OCI-LY3 (cell line): ENCODE data around the gene CACNA2D1.

ENCODE experiments used
- H2AFZ ChIP-seq: fragments of 200-600, 300-600 bp; shearing (Covaris generic); 2 replicates; pipeline ENCODE4 v1.6.0; 2014; ENCODE audit warnings: antibody characterized with exemption, low read depth, low read length
- H3K27ac ChIP-seq: fragments of 200-600, 300-600 bp; sonication (generic); 2 replicates; pipeline ENCODE4 v1.5.1; 2014; ENCODE audit warnings: mild to moderate bottlenecking, low read length, moderate library complexity, mixed read lengths
- H3K27me3 ChIP-seq: fragments of 200-600, 300-600 bp; sonication (generic); 2 replicates; pipeline ENCODE4 v1.6.1; 2014; ENCODE audit warnings: low read depth, low read length, mixed read lengths
- H3K36me3 ChIP-seq: fragments of 200-600, 300-600 bp; sonication (generic); replicated peaks from 2 replicates; pipeline ENCODE3; 2014; ENCODE audit warnings: low read depth, low read length, mixed read lengths
- H3K4me1 ChIP-seq: fragments of 300-600, 200-600 bp; sonication (generic); 2 replicates; pipeline ENCODE4 v1.6.1; 2014; ENCODE audit warnings: low read length, mixed read lengths
- H3K4me2 ChIP-seq: fragments of 200-600, 300-600 bp; sonication (generic); 2 replicates; pipeline ENCODE4 v1.6.1; 2014; ENCODE audit warnings: low read length, mixed read lengths
- H3K4me3 ChIP-seq: fragments of 300-600, 200-600 bp; sonication (generic); 2 replicates; pipeline ENCODE4 v1.5.1; 2014; ENCODE audit warnings: antibody characterized with exemption, mild to moderate bottlenecking, low read length, moderate library complexity
- H3K79me2 ChIP-seq: fragments of 300-600, 200-600 bp; shearing (Covaris generic); 2 replicates; pipeline ENCODE4 v1.6.1; 2014; ENCODE audit warnings: mild to moderate bottlenecking, low read length, mixed read lengths
- H3K9ac ChIP-seq: fragments of 300-600, 200-600 bp; shearing (Covaris generic); 2 replicates; pipeline ENCODE4 v1.6.0; 2014; ENCODE audit warnings: mild to moderate bottlenecking, low read length, moderate library complexity
- H3K9me3 ChIP-seq: fragments of 200-600, 300-600 bp; shearing (Covaris generic); 2 replicates; pipeline ENCODE4 v1.6.1; 2014; ENCODE audit warnings: low read length, mixed read lengths; ENCODE audit not compliant: insufficient read depth
- H4K20me1 ChIP-seq: fragments of 200-600, 300-600 bp; sonication (generic); 2 replicates; pipeline ENCODE4 v1.6.1; 2016; ENCODE audit warnings: low read length, mixed read lengths; ENCODE audit not compliant: insufficient read depth
- CTCF ChIP-seq: fragments of 200-600, 300-600 bp; sonication (generic); IDR thresholded peaks from 2 replicates; pipeline ENCODE4 v1.5.1; 2014; ENCODE audit warnings: antibody characterized with exemption, low read length, low read depth
- EZH2phosphoT487 ChIP-seq: fragments of 200-600 bp; shearing (Covaris generic); IDR thresholded peaks from 2 replicates; pipeline ENCODE4 v1.6.1; 2018; ENCODE audit warnings: antibody characterized with exemption, mixed run types, low read depth

The CACNA2D1 gene

GRCh38 chr7:82229164-82229563 is 214.4 kb downstream of the CACNA2D1 start:
- no peak for TF ChIP-seq EZH2phosphoT487
- no peak for TF ChIP-seq CTCF
- H2AFZ ChIP-seq: no peak overlapping the region
- no peak overlapping the region for H3K9ac ChIP-seq
- H3K4me2 ChIP-seq: no peak overlapping the region
- no peaks in the 10 kb centered on the region for H4K20me1 ChIP-seq
- H3K9me3 ChIP-seq: no peaks in the 10 kb centered on the region
- no peak overlapping the region for H3K27ac ChIP-seq
- no peaks in the 10 kb centered on the region for H3K79me2 ChIP-seq
- no peaks in the 10 kb centered on the region for H3K4me1 ChIP-seq
- H3K27me3 ChIP-seq: no peaks in the 10 kb centered on the region
- no peaks in the 10 kb centered on the region for H3K36me3 ChIP-seq
- H3K4me3 ChIP-seq: no peak overlapping the region

- Histone ChIP-seq H3K79me2 (no peaks in the 10 kb centered on the region), H3K27ac (no peak overlapping the region), H2AFZ (no peak overlapping the region), H3K4me3 (no peak overlapping the region), H3K36me3 (no peaks in the 10 kb centered on the region), H3K9me3 (no peaks in the 10 kb centered on the region), H3K4me1 (no peaks in the 10 kb centered on the region), H3K27me3 (no peaks in the 10 kb centered on the region), H3K9ac (no peak overlapping the region), H4K20me1 (no peaks in the 10 kb centered on the region), H3K4me2 (no peak overlapping the region)
- TF ChIP-seq EZH2phosphoT487 (no peak), CTCF (no peak)
Observed at GRCh38 chr7:82226191-82226590, 217.4 kb downstream of the CACNA2D1 start.

DNA sequence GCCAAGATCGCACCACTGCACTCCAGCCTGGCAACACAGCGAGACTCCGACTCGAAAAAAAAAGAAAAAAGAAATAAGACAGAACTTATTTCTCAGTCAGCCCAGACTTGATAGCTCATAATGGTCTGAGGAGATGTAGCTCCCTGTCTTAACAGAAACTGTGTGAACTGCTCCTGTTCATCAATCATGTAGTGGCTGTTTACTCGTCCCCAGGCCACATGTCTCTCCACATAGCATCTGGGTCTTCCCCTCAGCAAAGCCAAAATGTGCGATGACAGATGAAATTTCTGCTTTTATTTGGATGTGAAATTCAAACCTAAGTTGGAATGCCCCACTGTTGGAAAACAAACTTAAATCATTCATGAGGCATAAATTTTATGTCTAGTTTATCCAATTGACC is 219.0 kb downstream of the CACNA2D1 start:
- Histone ChIP-seq H3K4me1 (no peaks in the 10 kb centered on the region), H3K36me3 (no peaks in the 10 kb centered on the region), H3K4me2 (no peak overlapping the region), H3K79me2 (no peaks in the 10 kb centered on the region), H3K9me3 (no peaks in the 10 kb centered on the region), H4K20me1 (no peaks in the 10 kb centered on the region), H3K4me3 (no peak overlapping the region), H2AFZ (no peak overlapping the region), H3K9ac (no peak overlapping the region), H3K27ac (no peak overlapping the region), H3K27me3 (no peaks in the 10 kb centered on the region)
- no peak for TF ChIP-seq EZH2phosphoT487
- TF ChIP-seq CTCF: no peak

- Histone ChIP-seq H3K27me3 (no peaks in the 10 kb centered on the region), H3K27ac (no peak overlapping the region), H3K36me3 (no peaks in the 10 kb centered on the region), H3K4me3 (no peak overlapping the region), H3K79me2 (no peaks in the 10 kb centered on the region), H3K9ac (no peak overlapping the region), H3K9me3 (no peaks in the 10 kb centered on the region), H3K4me2 (no peak overlapping the region), H4K20me1 (no peaks in the 10 kb centered on the region), H3K4me1 (no peaks in the 10 kb centered on the region), H2AFZ (no peak overlapping the region)
- no peak for TF ChIP-seq EZH2phosphoT487
- no peak for TF ChIP-seq CTCF
Observed at GRCh38 chr7:82223580-82223979, 220.0 kb downstream of the CACNA2D1 start.
